Calu3 (cell line): ENCODE results near the gene SLC30A4. TPM values are rescaled to one million over a fixed set of nuclear protein-coding genes. Genes with fewer than 3 reads are reported as not detected.

Experiments
- BruUV-seq: library from RNA; stranded (reverse); fragments of 400-500 nt; replicated peaks from 2 replicates; lab custom pipeline; 2021; lab: Mats Ljungman, UMichigan
- CTCF ChIA-PET: fragments of 300-600 bp; sonication (Branson Sonifier 250); formaldehyde crosslinking; loops from one replicate; lab custom pipeline; 2022; ENCODE audit warnings: antibody characterized with exemption; lab: Charles Lee
- DNase-seq: peaks from one replicate; pipeline ENCODE4 v3.0.0; 2022
- H3K27ac Mint-ChIP-seq: one replicate; pipeline ENCODE4 v1.8.0; 2022; ENCODE audit warnings: mixed read lengths; ENCODE audit not compliant: unreplicated experiment
- H3K27me3 Mint-ChIP-seq: one replicate; pipeline ENCODE4 v1.8.0; 2022; ENCODE audit warnings: mixed read lengths; ENCODE audit not compliant: unreplicated experiment
- H3K36me3 Mint-ChIP-seq: one replicate; pipeline ENCODE4 v1.8.0; 2022; ENCODE audit warnings: mild to moderate bottlenecking, moderate library complexity, mixed read lengths; ENCODE audit not compliant: insufficient read depth, unreplicated experiment
- H3K4me1 Mint-ChIP-seq: one replicate; pipeline ENCODE4 v1.8.0; 2022; ENCODE audit warnings: mild to moderate bottlenecking, low read depth, mixed read lengths; ENCODE audit not compliant: unreplicated experiment
- H3K4me3 Mint-ChIP-seq: one replicate; pipeline ENCODE4 v1.8.0; 2022; ENCODE audit warnings: mild to moderate bottlenecking, low read depth, moderate library complexity, mixed read lengths; ENCODE audit not compliant: unreplicated experiment
- H3K9me3 Mint-ChIP-seq: one replicate; pipeline ENCODE4 v1.8.0; 2022; ENCODE audit warnings: low read depth, mixed read lengths; ENCODE audit not compliant: unreplicated experiment
- intact Hi-C: fragments of 100-400 bp; cut with micrococcal nuclease; formaldehyde crosslinking; loops from one replicate; pipeline ENCODE4 v1.10.0; 2022; ENCODE audit not compliant: unreplicated experiment
- total RNA-seq: library from RNA; stranded (reverse); gene quantifications from 2 replicates; pipeline ENCODE4 v1.2.3, GENCODE V29; 2022
- TF ChIP-seq, protein P1 (sequence below): fragments of 200-600 bp; IDR thresholded peaks from one replicate; pipeline ENCODE4 v1.8.0; 2022; ENCODE audit warnings: antibody characterized with exemption; ENCODE audit not compliant: unreplicated experiment

SLC30A4 gene
- total RNA-seq, 1 experiment from 2014 or later: 2.3 TPM

DNA sequence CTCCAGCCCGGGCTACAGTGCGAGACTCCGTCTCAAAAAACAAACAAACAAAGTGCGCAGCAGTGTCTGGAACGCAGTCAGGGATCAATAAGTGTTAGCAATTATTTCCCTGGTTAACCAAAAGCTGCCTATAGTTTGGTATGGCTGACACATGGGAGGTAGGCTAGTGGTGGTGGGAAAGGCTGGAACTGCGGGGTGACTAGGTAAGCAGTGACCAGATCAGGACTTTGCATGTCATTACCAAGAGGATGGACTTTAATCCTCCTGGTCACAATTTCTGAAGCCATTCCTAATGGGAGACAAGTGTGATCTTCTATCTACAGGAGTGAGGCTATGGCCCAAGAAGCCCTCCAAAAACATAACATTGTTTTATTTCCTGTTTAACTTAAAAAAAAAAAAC lies 47.8 kb downstream of the SLC30A4 start:
- no peak overlapping the region for H3K4me3 Mint-ChIP-seq
- CTCF ChIA-PET: interaction anchor here (0.5 kb wide), 1 partner anchor 119 kb away, joined by 7 read pairs; no protein-coding TSS in a partner anchor
- no peak overlapping the region for H3K27ac Mint-ChIP-seq
- DNase-seq: no peak
- H3K9me3 Mint-ChIP-seq: no peaks in the 10 kb centered on the region
- TF ChIP-seq, protein P1, sequence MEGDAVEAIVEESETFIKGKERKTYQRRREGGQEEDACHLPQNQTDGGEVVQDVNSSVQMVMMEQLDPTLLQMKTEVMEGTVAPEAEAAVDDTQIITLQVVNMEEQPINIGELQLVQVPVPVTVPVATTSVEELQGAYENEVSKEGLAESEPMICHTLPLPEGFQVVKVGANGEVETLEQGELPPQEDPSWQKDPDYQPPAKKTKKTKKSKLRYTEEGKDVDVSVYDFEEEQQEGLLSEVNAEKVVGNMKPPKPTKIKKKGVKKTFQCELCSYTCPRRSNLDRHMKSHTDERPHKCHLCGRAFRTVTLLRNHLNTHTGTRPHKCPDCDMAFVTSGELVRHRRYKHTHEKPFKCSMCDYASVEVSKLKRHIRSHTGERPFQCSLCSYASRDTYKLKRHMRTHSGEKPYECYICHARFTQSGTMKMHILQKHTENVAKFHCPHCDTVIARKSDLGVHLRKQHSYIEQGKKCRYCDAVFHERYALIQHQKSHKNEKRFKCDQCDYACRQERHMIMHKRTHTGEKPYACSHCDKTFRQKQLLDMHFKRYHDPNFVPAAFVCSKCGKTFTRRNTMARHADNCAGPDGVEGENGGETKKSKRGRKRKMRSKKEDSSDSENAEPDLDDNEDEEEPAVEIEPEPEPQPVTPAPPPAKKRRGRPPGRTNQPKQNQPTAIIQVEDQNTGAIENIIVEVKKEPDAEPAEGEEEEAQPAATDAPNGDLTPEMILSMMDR: no peak
- BruUV-seq: no TSS peak
- peaks cover 7% of the 10 kb centered on the region for H3K4me1 Mint-ChIP-seq
- no peaks in the 10 kb centered on the region for H3K27me3 Mint-ChIP-seq
- intact Hi-C loops: no loop called here
- peaks cover 7% of the 10 kb centered on the region for H3K36me3 Mint-ChIP-seq

DNA sequence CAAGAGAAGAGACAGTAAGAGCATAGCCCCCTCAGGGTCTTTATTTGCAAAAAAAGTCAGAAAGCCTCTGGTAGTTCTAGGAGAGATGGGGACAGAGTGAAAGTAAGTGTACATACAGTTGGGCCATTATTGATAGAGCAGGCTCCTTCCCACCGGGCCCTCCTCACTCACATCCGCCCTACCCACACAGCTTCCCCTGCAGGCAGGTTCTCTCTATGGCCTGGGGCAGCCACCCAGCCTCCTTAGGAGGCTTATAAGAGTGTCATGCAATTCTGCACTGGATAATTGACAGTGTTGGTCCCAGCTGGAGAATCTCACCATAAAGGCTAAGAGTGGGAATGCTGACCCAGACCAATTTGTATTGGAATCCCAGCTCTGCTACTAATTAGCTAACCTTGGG lies 49.5 kb downstream of the SLC30A4 start:
- CTCF ChIA-PET: interaction anchor here (0.6 to 0.8 kb wide), 2 partner anchors 14 to 201 kb away, joined by 3 read pairs; no protein-coding TSS in a partner anchor
- Mint-ChIP-seq H3K27ac (no peak overlapping the region), H3K4me3 (no peak overlapping the region), H3K4me1 (peaks cover 7% of the 10 kb centered on the region), H3K9me3 (no peaks in the 10 kb centered on the region), H3K36me3 (peaks cover 12% of the 10 kb centered on the region), H3K27me3 (no peaks in the 10 kb centered on the region)
- DNase-seq: no peak
- TF ChIP-seq, protein P1: no peak
- no TSS peak for BruUV-seq
- intact Hi-C loops: no loop called here

DNA sequence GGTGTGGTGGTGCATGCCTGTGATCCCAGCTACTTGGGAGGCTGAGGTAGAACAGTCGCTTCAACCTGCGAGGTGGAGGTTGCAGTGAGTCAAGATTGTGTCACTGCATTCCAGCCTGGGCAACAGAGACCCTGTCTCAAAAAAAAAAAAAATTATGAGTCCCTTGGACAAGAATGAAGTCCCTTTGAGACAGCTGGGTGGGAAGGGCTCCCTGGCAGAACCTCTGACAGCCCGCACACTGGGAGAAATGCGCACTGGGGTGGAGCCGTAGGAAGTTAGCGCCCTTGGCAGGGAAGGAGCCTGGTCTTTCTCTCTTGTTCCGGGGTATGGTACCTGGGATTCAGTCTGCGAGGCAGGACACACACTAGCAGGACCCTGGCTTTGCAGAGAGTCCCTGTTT lies 51.4 kb downstream of the SLC30A4 start:
- no TSS peak for BruUV-seq

DNA sequence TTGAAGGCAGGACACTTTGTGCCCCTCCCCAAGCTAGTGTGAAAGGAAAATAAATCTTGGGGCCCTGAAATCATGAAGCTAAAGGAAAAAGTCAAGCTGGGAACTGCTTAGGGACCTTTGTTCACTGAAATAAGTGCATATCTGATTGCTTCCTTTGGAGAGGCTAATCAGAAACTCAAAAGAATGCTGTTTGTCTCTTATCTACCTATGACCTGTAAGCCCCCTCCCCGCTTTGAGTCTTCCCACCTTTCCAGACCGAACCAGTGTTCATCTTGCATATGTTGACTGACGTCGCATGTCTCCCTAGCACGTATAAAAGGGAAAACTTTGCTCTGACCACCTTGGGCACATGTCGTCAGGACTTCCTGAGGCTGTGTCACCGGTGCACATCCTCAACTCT lies 53.1 kb downstream of the SLC30A4 start:
- Mint-ChIP-seq H3K4me1 (peaks cover 7% of the 10 kb centered on the region), H3K27me3 (no peaks in the 10 kb centered on the region), H3K4me3 (no peak overlapping the region), H3K27ac (no peak overlapping the region), H3K9me3 (peaks cover 2% of the 10 kb centered on the region), H3K36me3 (peaks cover 25% of the 10 kb centered on the region)
- no peak for DNase-seq
- CTCF ChIA-PET: no interaction called here
- TF ChIP-seq, protein P1: no peak
- BruUV-seq: no TSS peak
- intact Hi-C loops: no loop called here

More for the DNA sequence above, 51.4 kb downstream of the SLC30A4 start:
- peaks cover 7% of the 10 kb centered on the region for H3K4me1 Mint-ChIP-seq
- no peak for DNase-seq
- H3K27ac Mint-ChIP-seq: no peak overlapping the region
- no peak overlapping the region for H3K4me3 Mint-ChIP-seq
- TF ChIP-seq, protein P1: no peak
- intact Hi-C loops: no loop called here
- H3K36me3 Mint-ChIP-seq: peaks cover 18% of the 10 kb centered on the region
- H3K9me3 Mint-ChIP-seq: no peaks in the 10 kb centered on the region
- no peaks in the 10 kb centered on the region for H3K27me3 Mint-ChIP-seq
- CTCF ChIA-PET: no interaction called here
